Esophagus squamous epithelium (tissue), 4 donors: ENCODE results near the gene TDRD12.

Source experiments
- CTCF ChIP-seq, 6 experiments: fragments of 450-650 bp in 4 of 6; fragments of 200-600 bp in 2 of 6; sonication (generic) in 2 of 6; IDR thresholded peaks; one replicate each; pipeline ENCODE4 v1.5.1; 2016 to 2019; ENCODE audit warnings: antibody characterized with exemption in 6 of 6, mild to moderate bottlenecking in 4 of 6, moderate library complexity in 4 of 6
- POLR2A ChIP-seq, 4 donors: fragments of 450-650 bp; IDR thresholded peaks; one replicate each; pipeline ENCODE4 v1.6.1; 2017; ENCODE audit warnings: antibody characterized with exemption in 4 of 4, mild to moderate bottlenecking in 4 of 4, moderate library complexity in 3 of 4

- no peak for TF ChIP-seq POLR2A (IDR thresholded peaks at IDR 0.05)
- no peak for TF ChIP-seq CTCF (IDR thresholded peaks at IDR 0.05)
These were observed 37.2 kb upstream of the TDRD12 start for GRCh38 chr19:32682317-32682716.
